ENCODE data around the gene NMUR1. TPM values are rescaled to one million over a fixed set of nuclear protein-coding genes. Genes with fewer than 3 reads are reported as not detected.
"Not testable (repeated sequence)": the region's sequence is repeated elsewhere in the genome, so short reads cannot be mapped to it uniquely, and the experiment has no call there.

NMUR1 gene
- total RNA-seq (0.94 TPM), polyA plus RNA-seq (ENCODE audit: insufficient read depth, low read depth, low replicate concordance) (1.3 TPM)
- long read RNA-seq, donor 1 = 0 reads
- long read RNA-seq, donor 2 = 0 reads
- long read RNA-seq, donor 3 = 0 reads
- long read RNA-seq, donor 4 = 0 reads
- long read RNA-seq, donor 5 = 0 reads
- long read RNA-seq, donor 6 = 0 reads
- long read RNA-seq, donor 7 = 0 reads
- long read RNA-seq, donor 8 = 0 reads
- long read RNA-seq, donor 9 = 0 reads
- long read RNA-seq, donor 10 = 0 reads

DNA sequence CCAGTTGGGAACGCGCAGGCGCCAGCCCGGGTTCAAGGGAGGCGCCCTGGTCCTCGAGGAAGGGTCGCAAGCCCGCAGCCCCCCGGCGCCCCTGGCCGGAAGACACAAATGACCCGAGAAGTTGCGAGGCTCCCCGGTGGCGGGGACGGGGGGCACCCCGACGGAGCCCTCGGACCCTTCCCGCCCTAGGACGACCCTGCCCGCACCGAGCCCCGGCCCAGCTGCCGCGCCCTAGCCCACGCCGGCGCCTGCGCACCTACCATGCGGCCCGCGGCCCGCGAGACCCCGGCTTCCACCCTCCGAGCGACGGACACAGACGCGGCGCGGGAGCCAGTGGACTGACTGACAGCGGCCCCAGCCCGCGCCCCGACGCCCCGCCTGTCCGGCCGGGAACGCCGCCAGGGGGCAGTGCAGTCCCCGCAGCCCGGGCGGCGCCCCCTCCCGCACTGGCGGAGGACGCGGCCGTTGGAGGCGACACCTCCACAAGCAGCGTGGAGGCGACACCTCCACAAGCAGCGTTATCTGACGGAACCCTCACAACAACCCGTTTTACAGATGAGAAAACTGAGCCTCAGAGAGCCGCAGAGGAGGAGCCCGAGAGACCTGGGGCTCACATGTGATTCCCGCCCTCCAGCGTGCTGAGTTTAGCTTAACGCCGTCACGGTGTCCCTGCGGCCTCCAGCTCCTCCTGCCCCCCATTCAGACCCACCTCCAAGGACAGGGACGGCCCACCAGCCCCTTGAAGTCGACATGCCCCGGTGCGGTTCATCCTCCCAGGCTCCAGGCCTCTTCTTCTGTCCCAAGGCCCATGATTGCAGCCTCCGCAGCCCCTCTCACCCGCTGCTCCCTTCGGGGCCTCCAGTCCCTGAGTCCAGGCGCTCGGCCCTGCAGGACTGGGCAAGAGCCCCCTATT is at the start of gene NMUR1:
NMUR1 (minus strand) TSS at position 347 of the 913 bp plus-strand sequence; CDS start at position 263, 84 bp downstream.
- DNase-seq (peak; percentile 51 to 86 (median 73)), FAIRE-seq (no peak)
- no peaks in the 10 kb centered on the region for H3K27me3 ChIP-seq (ENCODE audit: control insufficient read depth, insufficient read depth, low read length)
- intact Hi-C loops (cut with DNase I) = no loop called here
- H3K9ac ChIP-seq (ENCODE audit: low read length in 3 of 3) = no peak within 1 kb of the TSS
- peak within 1 kb of the TSS in 2 of 3 donors; percentile 18 to 44 for H3K4me3 ChIP-seq (ENCODE audit: low read length in 3 of 3)
- TF ChIP-seq CTCF (IDR thresholded peaks at IDR 0.05; ENCODE audit: borderline replicate concordance, extremely low read depth, insufficient read depth) = peak; percentile 72
- H3K36me3 ChIP-seq (ENCODE audit: control insufficient read depth in 2 of 3, insufficient read depth in 3 of 3, low read length in 3 of 3) = no peaks in the 10 kb centered on the region
- H3K4me1 ChIP-seq (ENCODE audit: control insufficient read depth in 2 of 3, insufficient read depth in 2 of 3, low read depth in 1 of 3, low read length in 3 of 3) = no peaks in the 10 kb centered on the region
- H3K27ac ChIP-seq (ENCODE audit: low read depth in 2 of 2, low read length in 2 of 2) = no peak within 1 kb of the TSS
- H3K9me3 ChIP-seq (ENCODE audit: control insufficient read depth in 2 of 3, insufficient read depth in 1 of 3, low read length in 3 of 3) = no peaks in the 10 kb centered on the region

DNA sequence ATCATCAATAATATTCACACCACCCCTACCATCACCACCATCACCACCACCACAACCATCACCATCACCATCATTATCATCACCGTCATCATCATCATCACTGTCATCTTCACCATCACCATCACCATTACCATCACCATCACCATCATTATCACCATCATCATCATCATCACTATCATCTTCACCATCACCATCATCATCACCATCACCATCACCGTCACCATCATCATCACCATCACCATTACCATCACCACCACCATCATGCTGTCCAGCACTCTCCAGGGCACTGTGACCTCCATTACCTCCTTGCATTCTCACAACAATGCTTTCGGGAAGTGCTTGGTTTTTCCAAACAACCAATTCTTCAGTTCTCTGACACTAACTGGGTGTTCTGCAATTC is 49.3 kb upstream of the NMUR1 start:
- TF ChIP-seq CTCF (IDR thresholded peaks at IDR 0.05; ENCODE audit: borderline replicate concordance, extremely low read depth, insufficient read depth) = no peak
- Histone ChIP-seq H3K4me1 (ENCODE audit: control insufficient read depth in 2 of 3, insufficient read depth in 2 of 3, low read depth in 1 of 3, low read length in 3 of 3) (no peaks in the 10 kb centered on the region), H3K27ac (ENCODE audit: low read depth in 2 of 2, low read length in 2 of 2) (no peak overlapping the region), H3K9ac (ENCODE audit: low read length in 3 of 3) (no peak overlapping the region), H3K36me3 (ENCODE audit: control insufficient read depth in 2 of 3, insufficient read depth in 3 of 3, low read length in 3 of 3) (no peaks in the 10 kb centered on the region), H3K27me3 (ENCODE audit: control insufficient read depth, insufficient read depth, low read length) (no peaks in the 10 kb centered on the region), H3K9me3 (ENCODE audit: control insufficient read depth in 2 of 3, insufficient read depth in 1 of 3, low read length in 3 of 3) (no peaks in the 10 kb centered on the region), H3K4me3 (ENCODE audit: low read length in 3 of 3) (no peak overlapping the region)
- FAIRE-seq (no peak), DNase-seq (no peak)
- intact Hi-C loops (cut with DNase I) = no loop called here

DNA sequence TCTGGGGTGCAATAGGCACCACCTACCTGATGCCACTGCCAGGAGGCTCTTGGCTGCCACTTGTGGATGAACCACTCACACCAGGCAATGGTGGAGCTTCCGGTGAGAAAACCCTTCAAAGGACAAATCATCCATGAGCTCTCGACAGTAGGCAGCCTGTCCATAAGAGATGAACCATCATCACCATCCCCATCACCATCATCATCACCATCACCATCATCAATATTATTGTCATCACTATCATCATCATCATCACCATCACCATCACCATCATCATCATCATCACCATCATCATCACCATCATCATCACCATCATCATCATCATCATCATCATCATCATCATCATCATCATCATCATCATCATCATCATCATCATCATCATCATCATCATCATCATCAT is 48.4 kb upstream of the NMUR1 start:
- DNase-seq; H3K4me1 ChIP-seq (ENCODE audit: control insufficient read depth in 2 of 3, insufficient read depth in 2 of 3, low read depth in 1 of 3, low read length in 3 of 3); H3K9ac ChIP-seq (ENCODE audit: low read length in 3 of 3); H3K36me3 ChIP-seq (ENCODE audit: control insufficient read depth in 2 of 3, insufficient read depth in 3 of 3, low read length in 3 of 3); H3K27me3 ChIP-seq (ENCODE audit: control insufficient read depth, insufficient read depth, low read length); H3K27ac ChIP-seq (ENCODE audit: low read depth in 2 of 2, low read length in 2 of 2); H3K4me3 ChIP-seq (ENCODE audit: low read length in 3 of 3); FAIRE-seq; intact Hi-C loops (cut with DNase I); H3K9me3 ChIP-seq (ENCODE audit: control insufficient read depth in 2 of 3, insufficient read depth in 1 of 3, low read length in 3 of 3): not testable (repeated sequence)

DNA sequence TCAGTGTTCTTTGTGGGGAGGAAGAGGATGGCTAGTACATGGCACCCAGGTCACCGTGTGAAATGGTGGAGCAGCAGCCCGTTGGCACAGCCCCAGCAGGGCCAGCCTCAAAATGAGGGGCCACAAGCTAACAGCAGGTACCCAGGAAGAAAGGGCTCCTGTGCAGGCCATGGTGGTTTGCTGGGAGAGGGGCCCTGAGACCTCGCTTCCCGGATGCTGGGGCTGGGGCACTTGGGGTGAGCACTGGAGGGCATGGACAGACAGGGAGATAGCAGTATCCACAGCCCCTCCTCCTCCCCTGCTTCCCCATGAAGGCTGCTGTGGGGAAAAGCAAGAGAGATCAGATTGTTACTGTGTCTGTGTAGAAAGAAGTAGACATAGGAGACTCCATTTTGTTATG is 46.2 kb upstream of the NMUR1 start:
- Histone ChIP-seq H3K4me3 (ENCODE audit: low read length in 3 of 3) (no peak overlapping the region), H3K36me3 (ENCODE audit: control insufficient read depth in 2 of 3, insufficient read depth in 3 of 3, low read length in 3 of 3) (no peaks in the 10 kb centered on the region), H3K27me3 (ENCODE audit: control insufficient read depth, insufficient read depth, low read length) (no peaks in the 10 kb centered on the region), H3K9ac (ENCODE audit: low read length in 3 of 3) (no peak overlapping the region), H3K4me1 (ENCODE audit: control insufficient read depth in 2 of 3, insufficient read depth in 2 of 3, low read depth in 1 of 3, low read length in 3 of 3) (no peaks in the 10 kb centered on the region), H3K27ac (ENCODE audit: low read depth in 2 of 2, low read length in 2 of 2) (no peak overlapping the region), H3K9me3 (ENCODE audit: control insufficient read depth in 2 of 3, insufficient read depth in 1 of 3, low read length in 3 of 3) (no peaks in the 10 kb centered on the region)
- DNase-seq (no peak), FAIRE-seq (no peak)
- intact Hi-C loops (cut with DNase I) = no loop called here
- no peak for TF ChIP-seq CTCF (IDR thresholded peaks at IDR 0.05; ENCODE audit: borderline replicate concordance, extremely low read depth, insufficient read depth)

All from kidney (tissue), 22 donors.